Measurements from ENCODE around the gene FGD4. TPM values are rescaled to one million over a fixed set of nuclear protein-coding genes. Genes with fewer than 3 reads are reported as not detected.
"Not testable (repeated sequence)": the region's sequence is repeated elsewhere in the genome, so short reads cannot be mapped to it uniquely, and the experiment has no call there.

Gene FGD4
- total RNA-seq, 1 experiment from 2014 or later = 3.0 TPM

DNA sequence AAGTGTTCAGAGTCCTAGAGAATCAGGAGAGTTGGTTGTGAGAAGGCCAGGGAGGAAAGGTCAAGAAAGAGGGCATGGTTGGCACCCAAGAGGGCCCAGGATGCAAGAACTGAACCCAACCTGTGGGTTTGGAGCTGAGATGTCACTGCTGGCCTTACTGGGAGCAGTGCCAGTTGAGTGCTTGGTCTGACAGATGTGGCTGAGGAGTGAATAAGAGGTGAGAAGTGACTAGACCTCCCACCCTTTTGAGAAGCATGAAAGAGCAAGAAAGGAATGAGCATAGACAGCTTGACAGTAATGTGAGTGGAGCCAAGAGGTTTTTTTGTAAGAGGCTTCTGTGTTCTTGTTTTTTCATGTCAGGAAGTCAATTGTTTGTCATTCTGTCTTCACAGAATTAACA lies 95.3 kb downstream of the FGD4 start:
- DNase-seq (ENCODE audit: low read depth) = peak; percentile 17

DNA sequence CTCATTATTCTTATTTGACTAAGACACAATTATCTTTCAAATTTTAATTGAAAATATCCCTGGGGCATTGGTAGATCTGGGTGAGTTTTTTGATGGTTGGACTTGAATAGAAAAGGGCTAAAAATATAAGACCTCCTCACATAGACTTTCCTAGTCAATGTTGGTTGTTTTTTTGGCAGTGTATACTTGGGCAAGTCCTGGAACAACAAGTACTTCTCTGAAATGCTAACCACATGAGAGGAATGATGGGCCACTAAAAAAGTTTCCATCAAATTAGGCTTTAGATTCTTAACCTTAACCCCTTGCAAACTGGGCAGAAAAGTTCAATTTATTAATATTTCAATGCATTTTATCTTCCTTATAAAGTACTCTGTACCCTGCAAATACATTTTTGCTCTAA lies 97.6 kb downstream of the FGD4 start:
- no peak for DNase-seq (ENCODE audit: low read depth)

DNA sequence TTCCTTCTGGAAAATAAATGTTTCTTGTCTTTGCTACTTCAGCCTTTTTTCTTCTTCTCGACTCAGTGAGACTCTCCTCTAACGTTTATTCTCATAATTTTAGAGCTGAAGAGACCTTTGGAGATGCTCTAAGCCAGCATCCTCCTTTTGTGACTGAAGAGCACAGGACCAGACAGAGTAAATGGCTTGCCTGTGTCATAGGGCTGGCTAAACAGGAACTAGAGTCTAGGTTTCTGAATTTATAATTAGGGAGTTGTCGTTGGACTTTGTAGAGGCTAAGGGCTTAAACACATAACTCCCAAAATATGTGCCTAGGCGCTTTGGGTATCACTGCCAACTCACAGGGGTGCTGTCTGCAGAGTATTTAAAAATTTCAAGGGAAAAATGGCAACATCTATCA lies 98.5 kb downstream of the FGD4 start:
- no peak for DNase-seq (ENCODE audit: low read depth)

DNA sequence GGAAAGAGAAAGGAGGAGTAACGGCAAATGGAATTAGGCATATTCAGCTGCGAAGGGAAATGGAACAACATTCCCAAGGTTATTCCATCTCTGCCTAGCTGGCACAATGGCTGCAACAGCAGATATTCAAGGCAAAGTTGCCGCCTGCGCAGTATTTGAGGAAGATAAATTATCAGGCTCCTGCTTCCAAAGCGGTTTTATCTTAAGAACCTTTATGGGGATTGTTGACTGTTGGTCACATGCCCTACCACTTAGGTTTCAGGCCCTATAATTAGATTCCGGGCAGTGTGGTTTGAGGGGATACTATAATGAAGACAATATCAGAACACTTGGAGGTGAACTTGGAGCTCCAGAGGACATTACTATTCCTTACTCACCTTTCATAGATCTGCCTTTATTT lies 99.7 kb downstream of the FGD4 start:
- peak; percentile 14 for DNase-seq (ENCODE audit: low read depth)

DNA sequence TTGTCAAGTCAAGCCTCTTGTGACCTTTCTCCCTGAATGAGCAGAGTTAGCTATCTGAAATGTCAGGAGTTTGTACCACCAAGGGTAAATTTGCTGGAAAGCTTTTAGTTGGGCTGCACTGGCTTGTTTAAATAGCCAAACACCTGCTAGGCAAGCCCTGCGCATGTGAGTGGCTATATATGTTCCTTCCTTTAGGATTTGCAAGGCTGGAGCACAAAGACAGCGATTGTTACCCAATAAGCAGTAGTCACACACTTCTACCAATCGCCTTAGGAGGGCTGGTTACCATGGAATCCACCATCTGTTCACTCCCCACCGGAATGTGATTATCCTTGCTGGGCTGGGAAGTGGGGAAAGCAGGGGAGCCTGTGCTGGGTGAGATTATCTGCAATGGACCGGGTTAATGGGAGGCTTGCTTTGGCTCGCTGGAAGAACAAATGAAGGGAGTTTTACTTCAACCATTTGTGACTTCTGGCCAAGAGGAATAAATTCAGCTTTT lies 102.5 kb downstream of the FGD4 start:
- peak; percentile 29 for DNase-seq (ENCODE audit: low read depth)

DNA sequence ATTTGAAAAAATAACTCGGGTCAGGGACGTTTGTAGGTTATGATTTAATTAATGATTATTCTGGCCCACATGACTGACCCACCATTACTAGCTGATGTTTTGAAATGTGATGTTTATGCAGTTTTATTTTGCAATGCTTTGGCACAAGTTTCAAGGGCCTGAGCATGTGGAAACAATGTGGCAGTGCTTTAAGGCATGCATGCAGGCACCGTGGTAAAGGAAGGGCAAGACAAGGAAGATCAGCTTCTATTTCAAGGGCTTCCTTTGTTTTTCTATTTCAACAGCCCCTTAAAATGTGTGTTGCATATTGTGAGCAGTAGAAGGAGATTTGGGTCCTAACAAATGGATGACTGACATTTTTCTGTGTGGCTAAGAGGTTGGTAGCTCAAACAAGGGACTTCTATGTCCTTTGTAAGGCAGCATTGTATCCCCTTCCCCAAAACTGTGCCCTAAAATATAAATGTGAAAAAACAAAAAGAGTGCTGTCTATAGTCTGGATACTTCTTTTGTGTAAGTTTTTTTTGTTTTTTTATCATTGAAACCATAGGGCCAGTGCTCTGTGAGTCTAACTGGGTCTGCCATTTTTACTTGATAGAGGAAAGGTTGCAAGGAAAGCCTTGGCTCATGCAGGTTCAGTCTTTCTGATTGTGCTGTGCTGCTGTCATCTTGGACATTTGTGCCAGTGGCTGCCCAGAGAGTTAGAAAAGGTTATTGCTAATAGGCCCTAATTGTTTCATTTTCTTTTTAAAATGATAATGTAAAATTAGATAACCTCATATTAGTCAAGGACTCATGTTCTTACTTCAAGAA lies 103.5 kb downstream of the FGD4 start:
- no peak for DNase-seq (ENCODE audit: low read depth)

DNA sequence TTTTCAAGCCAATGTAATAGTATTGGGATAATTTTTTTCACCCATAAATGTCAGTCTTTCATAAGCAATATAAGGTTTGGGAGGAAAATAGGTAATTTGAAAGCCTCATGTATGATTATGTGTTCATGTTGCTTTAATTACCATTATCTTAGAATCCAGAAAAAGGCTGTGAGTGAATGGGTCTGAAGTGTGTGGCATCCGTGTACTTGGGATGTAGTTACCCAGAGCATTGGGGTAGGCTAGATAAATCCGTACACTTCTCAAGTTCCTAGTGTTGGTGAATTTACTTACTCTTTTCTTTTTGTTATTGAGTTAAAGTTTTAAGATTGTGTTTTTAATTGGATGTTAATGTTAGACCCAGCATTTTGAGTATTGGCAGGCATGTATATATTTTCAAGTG lies 104.4 kb downstream of the FGD4 start:
- DNase-seq (ENCODE audit: low read depth) = no peak

DNA sequence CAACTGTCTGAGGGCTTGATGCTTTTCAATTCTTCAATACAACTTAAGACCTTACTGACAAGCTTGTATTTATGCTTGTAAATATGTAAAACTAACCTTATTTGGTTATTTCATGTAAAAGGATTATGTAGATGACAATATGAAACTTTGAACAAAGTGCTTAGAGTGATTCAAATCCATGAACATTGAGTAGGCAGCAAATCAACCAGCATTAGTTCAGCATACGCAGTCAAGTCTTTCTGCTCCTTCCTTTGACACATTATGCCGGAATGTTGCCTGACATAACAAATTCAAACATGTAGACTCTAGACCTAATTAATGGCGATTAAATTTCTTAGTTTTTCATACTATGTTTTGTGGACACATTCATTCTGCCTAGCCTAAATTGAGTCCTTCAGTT lies 105.2 kb downstream of the FGD4 start:
- no peak for DNase-seq (ENCODE audit: low read depth)

DNA sequence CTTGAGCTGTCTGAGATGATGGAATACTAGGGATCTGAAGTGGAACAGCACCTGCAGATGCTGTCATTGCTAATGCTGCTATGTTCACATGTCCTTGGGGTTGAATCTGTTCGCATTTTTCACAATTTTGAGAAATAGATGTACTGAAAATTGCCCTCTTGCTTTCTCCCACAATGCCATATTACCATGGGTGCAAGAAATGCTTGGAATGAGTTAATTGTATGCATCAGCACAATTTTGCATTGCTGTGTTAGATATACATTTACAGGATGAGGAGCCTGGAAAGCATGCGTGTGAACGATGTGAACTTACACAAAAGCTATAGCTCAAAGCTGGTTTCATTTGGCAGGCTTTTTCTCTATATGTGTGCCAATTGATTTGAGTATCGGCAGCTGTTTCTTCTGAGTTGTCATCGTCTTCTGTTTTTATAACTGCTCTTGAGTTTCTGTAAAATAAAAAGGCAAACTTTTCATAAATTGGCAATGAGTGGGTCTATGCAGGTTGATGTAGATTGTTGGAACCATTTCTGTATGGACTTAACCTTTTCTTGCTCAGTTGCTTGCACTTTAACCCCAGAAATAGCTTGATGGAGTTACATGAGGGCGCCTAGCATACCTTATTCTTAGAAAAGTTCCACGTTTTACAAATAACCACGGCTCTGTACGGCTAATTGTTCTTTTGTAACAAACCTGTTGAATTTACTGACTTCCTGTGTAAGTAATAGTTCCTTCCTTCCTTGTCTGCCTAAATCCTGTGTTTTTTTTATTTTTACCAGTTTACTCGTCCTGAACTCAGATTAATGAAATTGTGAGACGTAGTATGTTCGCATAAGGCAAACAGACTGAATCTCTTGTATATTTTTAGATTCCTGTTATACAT lies 105.9 kb downstream of the FGD4 start:
- DNase-seq (ENCODE audit: low read depth) = no peak

DNA sequence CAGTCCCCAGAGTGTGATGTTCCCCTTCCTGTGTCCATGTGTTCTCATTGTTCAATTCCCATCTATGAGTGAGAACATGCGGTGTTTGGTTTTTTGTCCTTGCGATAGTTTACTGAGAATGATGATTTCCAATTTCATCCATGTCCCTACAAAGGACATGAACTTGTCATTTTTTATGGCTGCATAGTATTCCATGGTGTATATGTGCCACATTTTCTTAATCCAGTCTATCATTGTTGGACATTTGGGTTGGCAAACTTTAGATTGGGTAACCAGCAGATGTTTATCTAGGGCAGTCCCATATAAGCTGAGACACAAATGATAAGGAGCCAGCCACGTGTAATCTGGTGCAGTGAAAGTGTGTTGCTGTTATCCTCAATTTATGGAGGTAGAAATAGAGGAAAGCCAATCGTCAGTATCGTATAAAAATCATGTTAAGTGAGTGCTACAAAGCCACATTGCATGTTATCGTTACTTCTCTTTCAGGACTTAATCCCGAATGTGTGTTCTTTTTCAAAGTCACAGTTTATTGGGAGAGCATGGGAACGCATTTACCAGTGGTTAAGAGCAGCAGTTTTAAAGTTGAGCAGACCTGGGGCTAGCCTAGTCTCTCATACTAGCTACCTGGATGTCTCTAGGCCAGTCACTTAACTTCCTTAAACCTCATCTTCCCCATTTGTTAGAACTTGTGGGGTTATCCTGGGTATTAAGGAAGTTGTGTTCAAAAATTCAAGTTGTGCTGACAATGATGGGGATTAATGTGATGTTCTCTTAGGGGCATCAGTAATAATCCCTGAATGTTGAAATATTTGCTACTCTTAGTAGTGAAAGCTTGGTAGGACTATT lies 108.0 kb downstream of the FGD4 start:
- DNase-seq (ENCODE audit: low read depth) = not testable (repeated sequence)

DNA sequence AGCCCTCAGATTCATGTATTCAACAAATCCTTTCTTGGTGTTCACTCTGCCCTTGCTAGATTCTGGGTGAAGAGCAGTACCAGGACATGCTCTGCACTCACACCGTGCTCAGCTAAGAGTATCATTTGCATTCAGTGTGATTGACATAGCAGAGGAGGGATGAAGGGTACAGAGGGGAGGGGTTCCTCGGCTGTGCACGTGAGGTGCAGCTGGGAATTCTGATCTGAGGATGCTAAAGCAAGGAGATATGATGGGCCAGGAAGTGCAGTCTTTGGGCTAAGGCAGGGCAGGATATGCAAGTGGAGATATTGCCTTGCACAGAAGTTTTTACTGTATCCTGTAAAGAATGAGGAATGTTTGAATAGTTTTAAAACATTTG lies 108.6 kb downstream of the FGD4 start:
- no peak for DNase-seq (ENCODE audit: low read depth)

DNA sequence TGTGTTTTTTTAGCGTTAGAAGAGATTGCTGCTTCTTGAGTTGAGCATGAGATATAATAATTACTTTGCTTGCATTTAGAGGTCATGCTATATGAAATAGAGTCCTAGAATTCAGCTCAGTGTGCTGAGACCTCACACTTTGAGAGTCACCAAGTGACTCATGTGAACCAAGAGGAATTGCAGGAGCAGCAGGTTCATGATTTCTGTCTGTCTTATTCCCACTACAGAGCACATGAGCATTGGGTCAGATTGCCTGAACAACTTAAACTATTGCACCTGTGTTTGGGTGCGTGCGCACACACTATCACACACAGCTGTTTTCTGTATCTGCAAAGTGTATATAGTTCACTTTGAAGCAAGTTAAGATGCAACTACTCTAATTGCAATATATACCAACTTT lies 109.3 kb downstream of the FGD4 start:
- DNase-seq (ENCODE audit: low read depth) = no peak

DNA sequence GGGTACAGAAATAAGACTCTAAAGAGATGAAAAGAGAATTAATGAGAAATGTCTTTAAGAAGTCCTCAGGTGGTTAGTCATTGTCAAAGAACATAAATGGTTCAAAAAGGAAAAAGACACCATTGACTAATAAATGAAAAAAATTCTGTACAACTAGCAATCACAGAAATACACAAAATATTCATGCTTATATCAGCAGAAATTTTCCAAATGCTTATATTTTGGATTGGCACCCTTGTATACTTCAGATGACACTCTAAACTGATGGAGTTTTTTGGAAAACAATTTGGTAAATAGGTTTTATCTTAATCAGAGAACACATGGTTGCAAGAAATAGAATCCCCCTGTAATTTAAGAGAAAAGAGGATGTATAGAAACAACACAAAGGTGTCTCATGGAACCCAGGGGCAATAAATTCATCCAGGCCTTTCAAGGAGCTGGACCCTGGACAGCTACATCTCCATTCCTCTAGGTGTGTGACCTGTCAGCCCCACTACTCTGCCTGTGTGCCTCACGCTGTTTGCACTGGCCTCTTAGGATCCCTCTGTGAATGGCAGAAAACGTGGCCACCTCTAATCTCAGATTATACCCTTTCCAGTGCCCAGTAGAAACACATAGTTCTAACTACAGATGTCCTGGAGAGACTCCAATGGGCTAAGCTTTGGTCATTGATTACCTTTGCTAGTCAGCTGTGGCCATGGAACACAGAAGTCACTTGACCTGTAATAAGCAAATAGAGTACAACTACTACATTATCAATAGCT lies 110.2 kb downstream of the FGD4 start:
- no peak for DNase-seq (ENCODE audit: low read depth)

DNA sequence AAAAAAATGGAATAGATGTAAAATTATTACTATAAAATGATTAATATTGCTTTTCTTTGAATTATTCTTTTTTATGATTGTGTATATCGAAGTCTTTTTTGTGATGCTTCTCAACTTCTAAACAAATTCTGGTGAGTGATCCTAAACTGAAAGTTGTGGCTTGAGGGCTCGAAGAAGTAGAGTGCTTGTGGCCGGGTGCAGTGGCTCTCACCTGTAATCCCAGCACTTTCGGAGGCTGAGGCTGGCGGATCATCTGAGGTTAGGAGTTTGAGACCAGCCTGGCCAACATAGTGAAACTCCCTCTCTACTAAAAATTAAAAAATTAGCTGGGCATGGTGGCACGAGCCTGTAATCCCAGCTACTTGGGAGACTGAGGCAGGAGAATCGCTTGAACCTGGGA lies 112.6 kb downstream of the FGD4 start:
- DNase-seq (ENCODE audit: low read depth) = not testable (repeated sequence)

DNA sequence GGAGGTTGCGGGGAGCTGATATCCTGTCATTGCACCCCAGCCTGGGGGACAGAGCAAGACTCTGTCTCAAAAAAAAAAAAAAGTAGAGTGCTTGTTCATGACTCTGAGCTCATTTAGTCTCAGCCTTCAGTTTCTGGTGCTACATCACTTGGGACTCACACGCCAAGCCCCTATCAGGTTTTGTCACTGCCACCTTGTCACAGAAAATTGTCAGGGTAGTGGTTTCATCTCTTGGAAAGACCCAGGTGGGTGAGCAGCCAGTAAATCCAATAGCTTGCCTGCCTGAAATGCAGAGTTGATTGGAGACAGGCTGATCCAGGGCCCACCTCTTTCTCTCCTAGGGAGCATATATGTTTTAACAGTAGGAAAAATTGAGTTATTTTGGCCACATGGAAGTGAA lies 113.0 kb downstream of the FGD4 start:
- no peak for DNase-seq (ENCODE audit: low read depth)

DNA sequence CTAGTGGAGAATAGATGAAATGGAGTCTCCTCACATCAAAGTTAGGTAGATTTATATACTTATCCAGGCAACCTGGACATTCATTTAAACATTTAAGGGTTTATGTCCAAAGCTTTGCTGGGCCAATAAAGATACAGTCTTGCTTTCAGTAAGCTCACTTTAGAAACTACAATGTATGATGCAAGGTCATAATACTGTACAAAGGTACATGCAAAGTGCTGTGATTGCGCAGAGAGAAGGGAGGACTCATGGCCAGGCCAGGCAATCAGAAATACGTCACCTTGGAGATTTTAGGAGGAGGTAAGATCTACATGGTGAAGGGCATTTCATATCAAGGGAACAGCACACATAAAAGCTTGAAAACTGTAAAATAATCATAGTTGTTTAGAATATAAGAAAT lies 113.6 kb downstream of the FGD4 start:
- DNase-seq (ENCODE audit: low read depth) = no peak

DNA sequence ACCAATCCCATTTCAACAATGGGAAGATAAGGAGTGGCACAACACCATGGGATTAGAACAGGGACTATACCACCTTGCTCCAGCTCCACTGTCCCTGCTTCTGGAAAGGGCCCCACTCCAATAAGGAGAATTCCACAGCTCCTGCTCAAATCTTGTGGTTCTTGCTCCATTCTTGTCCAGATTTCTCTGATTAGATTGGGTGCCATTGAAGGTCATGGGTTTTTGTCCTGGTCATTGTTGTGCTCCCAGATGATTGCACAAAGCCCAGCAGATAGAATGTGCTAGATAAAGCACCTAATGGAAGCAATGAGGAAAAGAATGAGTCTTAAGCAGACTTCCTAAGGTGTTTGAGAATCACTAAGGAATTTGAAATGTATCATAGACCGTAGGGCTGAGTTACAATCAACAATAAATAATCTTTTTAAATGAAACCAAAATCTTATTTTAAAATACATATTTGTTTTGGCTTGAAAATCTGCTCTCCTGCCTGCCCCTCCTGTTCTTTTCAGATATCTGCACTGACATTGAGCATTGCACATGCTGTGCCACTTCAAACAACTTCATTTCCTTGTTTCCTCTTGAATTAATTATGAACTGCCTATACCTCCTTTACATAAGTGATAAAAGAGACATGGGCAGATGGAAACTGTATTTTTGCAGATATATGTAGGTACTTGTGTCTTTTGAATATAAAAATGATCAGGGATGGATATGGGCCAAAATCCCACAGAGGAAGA lies 115.9 kb downstream of the FGD4 start:
- DNase-seq (ENCODE audit: low read depth) = no peak

DNA sequence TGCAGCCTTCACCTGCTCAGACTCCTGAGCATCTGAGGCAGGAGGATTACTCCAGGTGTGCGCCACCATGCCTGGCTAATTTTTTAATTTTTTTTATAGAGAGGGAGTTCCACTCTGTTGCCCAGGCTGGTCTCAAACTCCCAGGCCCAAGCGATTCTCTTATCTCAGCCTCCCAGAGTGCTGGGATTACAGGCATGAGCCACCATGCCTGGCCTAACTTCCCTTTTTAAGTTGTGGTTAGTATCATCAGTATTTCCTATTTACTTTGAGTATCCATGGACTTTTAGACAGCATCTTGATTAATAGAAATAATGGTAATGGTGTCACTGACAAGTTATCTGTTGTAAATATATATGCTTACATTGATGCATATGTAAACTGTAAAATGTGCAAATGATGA lies 116.9 kb downstream of the FGD4 start:
- DNase-seq (ENCODE audit: low read depth) = no peak

DNA sequence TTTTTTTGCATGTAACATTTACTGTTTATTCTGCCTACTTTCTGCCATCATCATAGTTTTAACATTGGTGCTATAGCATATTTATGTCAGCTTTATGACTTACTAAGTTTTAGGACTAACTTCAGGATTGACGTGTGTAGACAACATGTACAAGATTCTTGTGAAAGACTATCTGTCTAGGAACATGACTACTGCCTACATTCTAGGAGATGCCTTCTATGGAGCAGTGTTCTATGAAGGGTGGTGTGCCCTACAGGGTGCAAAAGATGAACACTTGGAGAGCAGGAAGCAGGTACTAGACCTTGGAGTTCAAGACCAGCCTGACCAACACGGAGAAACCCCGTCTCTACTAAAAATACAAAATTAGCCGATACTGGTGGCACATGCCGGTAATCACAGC lies 118.6 kb downstream of the FGD4 start:
- DNase-seq (ENCODE audit: low read depth) = no peak

DNA sequence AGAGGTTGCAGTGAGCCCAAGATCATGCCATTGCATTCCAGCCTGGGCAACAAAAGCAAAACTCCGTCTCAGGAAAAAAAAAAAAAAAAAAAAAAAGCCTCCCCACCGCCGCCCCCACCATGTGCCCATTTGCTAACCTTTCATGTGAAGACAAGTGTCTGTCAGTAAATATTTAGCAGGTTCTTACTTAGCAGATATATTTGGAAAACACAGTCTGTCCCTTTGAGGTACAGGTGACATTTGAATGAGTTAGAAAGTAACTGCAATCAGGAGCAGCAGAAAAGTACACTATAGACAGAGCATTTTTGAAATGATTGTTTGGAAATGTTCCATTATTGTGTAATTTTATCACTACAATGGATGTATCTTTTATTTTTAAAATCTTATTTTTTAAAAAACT lies 119.7 kb downstream of the FGD4 start:
- no peak for DNase-seq (ENCODE audit: low read depth)

Data from M059J (cell line).